T-helper 2 cell treated with Interferon-gamma antibody and Interleukin-4, amounts not matched to agents 5 μg/mL and 100 μg/mL, for 36 hours (primary cell): ENCODE data around the gene RHBDF2.

Experiments
- DNase-seq: peaks from one replicate; pipeline ENCODE4 v3.0.0; 2021; ENCODE audit warnings: low spot score
- H3K27ac Mint-ChIP-seq: one replicate; pipeline ENCODE4 v1.8.0; 2021; ENCODE audit warnings: mild to moderate bottlenecking, mixed read lengths
- H3K27me3 Mint-ChIP-seq: one replicate; pipeline ENCODE4 v1.8.0; 2021; ENCODE audit warnings: low read depth, mixed read lengths
- H3K36me3 Mint-ChIP-seq: one replicate; pipeline ENCODE4 v1.8.0; 2021; ENCODE audit warnings: low read depth, mixed read lengths
- H3K4me1 Mint-ChIP-seq: one replicate; pipeline ENCODE4 v1.8.0; 2021; ENCODE audit warnings: low read depth, mixed read lengths
- H3K4me3 Mint-ChIP-seq: one replicate; pipeline ENCODE4 v1.8.0; 2022; ENCODE audit warnings: mild to moderate bottlenecking, moderate library complexity, mixed read lengths
- H3K9me3 Mint-ChIP-seq: one replicate; pipeline ENCODE4 v1.8.0; 2021; ENCODE audit warnings: mixed read lengths

RHBDF2 gene

DNA sequence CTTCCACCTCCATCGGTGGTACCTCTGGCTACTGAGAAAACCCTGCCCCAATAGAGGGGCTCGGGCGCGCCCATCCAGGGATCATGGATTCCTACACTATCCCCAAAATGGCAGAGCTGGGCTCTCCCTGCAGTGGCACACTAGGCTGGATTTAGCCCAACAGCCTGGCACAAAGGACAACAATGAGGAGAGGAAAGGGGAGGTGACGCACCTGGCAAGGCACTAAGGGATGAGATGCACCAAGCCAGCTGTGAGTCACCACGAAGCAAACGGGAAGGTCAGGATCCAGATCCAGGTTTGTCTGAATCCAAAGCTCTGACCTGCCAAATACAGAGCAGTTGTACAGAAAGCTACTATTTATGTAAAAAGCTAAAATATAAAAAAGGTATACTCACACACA is 66.4 kb downstream of the RHBDF2 start:
- Mint-ChIP-seq H3K9me3 (no peaks in the 10 kb centered on the region), H3K36me3 (no peaks in the 10 kb centered on the region), H3K27me3 (no peaks in the 10 kb centered on the region), H3K27ac (no peak overlapping the region), H3K4me1 (peaks cover 6% of the 10 kb centered on the region), H3K4me3 (no peak overlapping the region)
- DNase-seq = no peak

DNA sequence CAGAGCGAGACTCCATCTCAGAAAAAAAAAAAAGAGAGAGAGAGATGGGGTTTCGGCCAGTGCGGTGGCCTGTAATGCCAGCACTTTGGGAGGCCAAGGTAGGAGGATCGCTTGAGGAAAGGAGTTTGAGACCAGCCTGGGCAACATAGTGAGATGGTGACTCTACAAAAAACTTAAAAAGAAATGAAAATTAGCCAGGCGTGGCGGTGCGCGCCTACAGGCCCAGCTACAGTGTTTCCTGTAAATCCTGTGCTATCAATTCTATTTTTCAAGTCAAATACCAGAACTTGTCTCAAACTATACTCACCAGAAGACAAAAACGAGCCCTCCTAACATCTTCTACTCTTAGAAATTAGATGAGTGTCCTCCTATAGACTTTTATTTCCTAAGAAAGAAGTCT is 67.5 kb downstream of the RHBDF2 start:
- H3K9me3 Mint-ChIP-seq = no peaks in the 10 kb centered on the region
- no peak for DNase-seq
- no peak overlapping the region for H3K27ac Mint-ChIP-seq
- no peaks in the 10 kb centered on the region for H3K27me3 Mint-ChIP-seq
- H3K4me3 Mint-ChIP-seq = no peak overlapping the region
- no peaks in the 10 kb centered on the region for H3K36me3 Mint-ChIP-seq
- H3K4me1 Mint-ChIP-seq = peaks cover 3% of the 10 kb centered on the region

- Mint-ChIP-seq H3K27me3 (no peaks in the 10 kb centered on the region), H3K36me3 (peaks cover 3% of the 10 kb centered on the region), H3K27ac (no peak overlapping the region), H3K4me1 (peaks cover 5% of the 10 kb centered on the region), H3K9me3 (no peaks in the 10 kb centered on the region), H3K4me3 (no peak overlapping the region)
- no peak for DNase-seq
Observed at GRCh38 chr17:76432712-76433336, 68.4 kb downstream of the RHBDF2 start.

GRCh38 chr17:76432004-76432403 is 69.2 kb downstream of the RHBDF2 start:
- no peaks in the 10 kb centered on the region for H3K27me3 Mint-ChIP-seq
- no peak overlapping the region for H3K27ac Mint-ChIP-seq
- H3K36me3 Mint-ChIP-seq = peaks cover 3% of the 10 kb centered on the region
- H3K9me3 Mint-ChIP-seq = no peaks in the 10 kb centered on the region
- no peak for DNase-seq
- H3K4me3 Mint-ChIP-seq = no peak overlapping the region
- H3K4me1 Mint-ChIP-seq = peaks cover 7% of the 10 kb centered on the region

- H3K4me1 Mint-ChIP-seq = peaks cover 7% of the 10 kb centered on the region
- H3K4me3 Mint-ChIP-seq = no peak overlapping the region
- no peak overlapping the region for H3K27ac Mint-ChIP-seq
- peaks cover 3% of the 10 kb centered on the region for H3K36me3 Mint-ChIP-seq
- no peaks in the 10 kb centered on the region for H3K27me3 Mint-ChIP-seq
- H3K9me3 Mint-ChIP-seq = no peaks in the 10 kb centered on the region
- no peak for DNase-seq
Observed at GRCh38 chr17:76431509-76431908, 69.7 kb downstream of the RHBDF2 start.

- Mint-ChIP-seq H3K9me3 (no peaks in the 10 kb centered on the region), H3K27me3 (no peaks in the 10 kb centered on the region), H3K4me1 (peaks cover 7% of the 10 kb centered on the region), H3K27ac (no peak overlapping the region), H3K36me3 (peaks cover 3% of the 10 kb centered on the region), H3K4me3 (no peak overlapping the region)
- DNase-seq = no peak
Observed at GRCh38 chr17:76428511-76428910, 72.7 kb downstream of the RHBDF2 start.

DNA sequence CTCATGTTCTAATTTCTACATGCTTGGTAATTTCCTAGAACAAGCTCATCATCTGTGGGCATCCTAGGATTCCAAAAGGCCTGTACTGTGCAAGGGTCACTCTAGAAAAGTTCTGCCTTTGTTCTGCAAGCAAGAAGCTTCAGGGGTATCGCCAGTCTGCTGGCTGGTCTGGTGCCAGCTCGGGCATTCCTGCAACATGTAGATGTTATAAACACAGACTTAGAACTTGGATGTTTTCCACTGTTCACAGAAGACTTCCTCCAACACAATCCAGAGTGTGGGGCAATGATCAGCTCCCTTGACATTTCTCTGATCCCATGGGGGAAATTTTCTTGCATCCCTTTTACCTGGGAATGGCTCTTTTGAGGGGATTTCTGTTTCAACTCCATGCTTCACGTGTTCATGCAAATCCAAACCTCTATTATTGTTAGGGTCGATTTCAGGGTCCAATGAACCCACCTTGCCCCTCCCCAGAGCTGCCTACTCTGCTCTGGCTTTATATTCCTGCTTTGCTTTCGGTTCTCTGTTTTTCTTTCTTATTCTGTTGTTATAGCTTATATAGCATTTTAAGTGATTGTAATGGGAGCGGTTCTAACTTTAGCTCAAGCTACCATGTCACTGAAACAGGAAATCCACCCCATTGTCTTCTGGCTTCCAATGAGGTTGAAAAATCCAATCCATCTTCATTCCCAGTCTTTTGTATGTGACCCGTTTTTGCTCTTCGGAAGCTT is 73.6 kb downstream of the RHBDF2 start:
- no peak overlapping the region for H3K27ac Mint-ChIP-seq
- peaks cover 6% of the 10 kb centered on the region for H3K4me1 Mint-ChIP-seq

DNA sequence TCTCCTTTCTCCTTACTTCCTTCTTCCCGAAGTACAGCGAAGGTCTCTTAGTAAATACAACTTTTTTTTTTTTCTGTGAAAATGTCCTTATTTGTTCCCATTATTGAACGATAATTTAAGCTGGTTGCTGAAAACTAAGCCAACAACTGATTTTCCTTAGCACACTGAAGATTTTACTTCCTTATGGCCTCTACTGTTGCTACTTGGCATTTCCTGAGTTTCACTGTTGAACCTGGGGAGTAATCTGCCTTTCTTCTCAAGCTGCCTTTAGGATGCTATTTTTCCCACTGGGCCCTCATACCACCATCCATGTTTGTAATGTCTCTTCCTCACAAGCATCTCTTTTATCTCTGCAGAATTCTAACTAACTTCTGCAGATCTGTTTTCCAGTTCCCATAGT is 74.4 kb downstream of the RHBDF2 start:
- Mint-ChIP-seq H3K27me3 (no peaks in the 10 kb centered on the region), H3K4me1 (peaks cover 4% of the 10 kb centered on the region), H3K9me3 (no peaks in the 10 kb centered on the region), H3K4me3 (no peak overlapping the region), H3K27ac (no peak overlapping the region), H3K36me3 (peaks cover 3% of the 10 kb centered on the region)
- no peak for DNase-seq

More for the DNA sequence above, 73.6 kb downstream of the RHBDF2 start:
- Mint-ChIP-seq H3K9me3 (no peaks in the 10 kb centered on the region), H3K27me3 (no peaks in the 10 kb centered on the region), H3K36me3 (peaks cover 3% of the 10 kb centered on the region), H3K4me3 (no peak overlapping the region)
- DNase-seq = no peak

DNA sequence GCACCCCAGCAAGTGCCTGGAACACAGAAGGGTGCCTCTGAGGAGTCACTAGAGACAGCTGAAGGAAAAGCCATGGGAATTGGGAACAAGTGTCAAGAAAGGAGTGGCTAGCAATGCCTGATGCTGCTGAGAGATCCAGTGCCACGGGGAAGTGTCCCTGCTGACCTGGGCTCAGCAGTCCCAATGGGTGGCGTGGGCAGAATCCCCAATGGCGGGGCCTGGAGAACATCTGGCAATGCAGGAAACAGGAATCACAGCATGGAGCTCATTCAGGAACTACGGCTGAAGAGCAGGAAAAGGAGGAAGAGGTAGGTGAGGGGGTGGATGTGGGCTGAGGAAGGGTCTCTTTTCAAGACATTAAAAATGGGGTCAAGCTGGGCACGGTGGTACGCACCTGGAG is 78.4 kb downstream of the RHBDF2 start:
- H3K4me1 Mint-ChIP-seq = peaks cover 2% of the 10 kb centered on the region
- no peaks in the 10 kb centered on the region for H3K36me3 Mint-ChIP-seq
- H3K27me3 Mint-ChIP-seq = no peaks in the 10 kb centered on the region
- H3K9me3 Mint-ChIP-seq = no peaks in the 10 kb centered on the region
- DNase-seq = no peak
- no peak overlapping the region for H3K27ac Mint-ChIP-seq
- no peak overlapping the region for H3K4me3 Mint-ChIP-seq

GRCh38 chr17:76422406-76422805 is 78.8 kb downstream of the RHBDF2 start:
- Mint-ChIP-seq H3K27me3 (no peaks in the 10 kb centered on the region), H3K4me3 (no peak overlapping the region), H3K27ac (no peak overlapping the region), H3K4me1 (peaks cover 2% of the 10 kb centered on the region), H3K36me3 (no peaks in the 10 kb centered on the region), H3K9me3 (no peaks in the 10 kb centered on the region)
- no peak for DNase-seq

- Mint-ChIP-seq H3K36me3 (no peaks in the 10 kb centered on the region), H3K4me1 (no peaks in the 10 kb centered on the region), H3K27ac (no peak overlapping the region), H3K4me3 (no peak overlapping the region), H3K27me3 (no peaks in the 10 kb centered on the region), H3K9me3 (no peaks in the 10 kb centered on the region)
- DNase-seq = no peak
Observed at GRCh38 chr17:76421044-76421407, 80.2 kb downstream of the RHBDF2 start.
